NT2/D1 (cell line): ENCODE data around the gene MAP1B.

Experiments used
- SUZ12 ChIP-seq: IDR thresholded peaks from 2 replicates; pipeline ENCODE4 v1.6.1; 2011; ENCODE audit not compliant: insufficient read length, insufficient read depth; ENCODE audit errors: extremely low read depth
- ZNF274 ChIP-seq: IDR thresholded peaks from 2 replicates; pipeline ENCODE4 v1.6.1; 2011; ENCODE audit warnings: mild to moderate bottlenecking, low read depth, low read length

DNA sequence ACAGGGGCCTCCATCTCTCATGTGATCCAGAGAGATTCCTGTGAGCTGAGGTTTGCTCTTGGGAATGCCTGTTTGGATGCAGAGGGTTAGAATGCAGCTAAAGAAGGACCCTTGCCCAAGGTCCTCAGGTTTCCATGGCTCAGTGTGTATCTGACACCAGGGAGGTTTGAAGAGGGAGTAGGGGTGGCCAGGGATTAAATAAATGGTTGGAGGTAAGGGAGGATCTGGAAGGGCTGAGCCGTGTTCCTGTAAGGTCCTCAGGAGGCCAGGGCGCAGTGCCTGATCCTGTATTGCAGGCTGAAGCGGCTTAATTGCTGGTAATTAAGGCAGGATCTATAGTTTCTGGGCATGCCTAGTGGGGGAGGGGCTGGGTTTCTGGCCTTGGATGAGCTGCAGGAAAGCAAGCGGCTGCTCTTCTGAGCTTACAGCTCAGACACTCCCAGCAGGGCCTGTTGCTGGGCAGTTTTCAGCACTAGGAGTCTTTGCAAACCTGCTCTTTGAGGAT, 41.5 kb upstream of the MAP1B start:
- TF ChIP-seq ZNF274 = no peak
- no peak for TF ChIP-seq SUZ12
